HCT116 (cell line): ENCODE data around the gene SHISAL2B.

Experiments
- POLR2A ChIP-seq: IDR thresholded peaks from 2 replicates; pipeline ENCODE4 v1.7.0; 2011; ENCODE audit warnings: borderline replicate concordance; ENCODE audit not compliant: insufficient read depth, insufficient read length; ENCODE audit errors: extremely low read depth
- TCF7L2 ChIP-seq: IDR thresholded peaks from 2 replicates; pipeline ENCODE4 v1.7.0; 2011; ENCODE audit warnings: borderline replicate concordance, inconsistent platforms; ENCODE audit not compliant: insufficient read depth, insufficient read length; ENCODE audit errors: extremely low read depth
- YY1 ChIP-seq: IDR thresholded peaks from 2 replicates; pipeline ENCODE4 v1.6.1; 2011; ENCODE audit warnings: low read length, low read depth, moderate library complexity, mild to moderate bottlenecking; ENCODE audit not compliant: insufficient replicate concordance; ENCODE audit errors: extremely low read depth
- TF ChIP-seq, protein P1 (sequence below), 3 experiments: fragments of 200-600 bp in 1 of 3; sonication (generic) in 1 of 3; IDR thresholded peaks in 2 of 3; conservative IDR thresholded peaks in 1 of 3; 2 replicates each; pipeline ENCODE4 v1.5.1; 2012 to 2017; ENCODE audit warnings: low read depth in 2 of 3, low read length in 2 of 3, antibody characterized with exemption in 1 of 3, borderline replicate concordance in 1 of 3, control low read depth in 1 of 3, mild to moderate bottlenecking in 1 of 3, mixed read lengths in 1 of 3, mixed run types in 1 of 3, moderate library complexity in 1 of 3; ENCODE audit not compliant: insufficient read depth in 1 of 3
- TF ChIP-seq, protein P2 (sequence below): IDR thresholded peaks from 2 replicates; pipeline ENCODE4 v1.6.1; 2012; ENCODE audit warnings: low read depth

DNA sequence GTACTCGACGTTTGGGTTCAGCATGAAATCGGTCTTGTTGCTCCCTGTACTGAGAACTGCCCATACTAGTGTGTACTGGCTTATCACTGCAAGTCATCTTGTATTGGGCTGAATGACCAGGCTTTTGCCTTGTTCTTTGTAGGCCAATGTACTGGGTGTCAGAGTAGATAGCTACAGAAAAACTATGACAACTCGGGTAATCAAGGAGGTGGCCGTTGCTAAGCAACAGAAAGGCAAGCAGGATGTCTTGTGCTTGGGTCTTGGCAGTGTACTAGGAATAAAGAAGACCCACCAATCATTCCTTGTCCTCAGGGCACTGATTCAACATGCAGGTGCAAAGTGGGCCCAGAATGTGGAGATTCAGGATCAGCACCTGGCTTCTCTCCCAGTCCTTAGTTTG is 11.9 kb upstream of the SHISAL2B start:
- TF ChIP-seq, protein P1, sequence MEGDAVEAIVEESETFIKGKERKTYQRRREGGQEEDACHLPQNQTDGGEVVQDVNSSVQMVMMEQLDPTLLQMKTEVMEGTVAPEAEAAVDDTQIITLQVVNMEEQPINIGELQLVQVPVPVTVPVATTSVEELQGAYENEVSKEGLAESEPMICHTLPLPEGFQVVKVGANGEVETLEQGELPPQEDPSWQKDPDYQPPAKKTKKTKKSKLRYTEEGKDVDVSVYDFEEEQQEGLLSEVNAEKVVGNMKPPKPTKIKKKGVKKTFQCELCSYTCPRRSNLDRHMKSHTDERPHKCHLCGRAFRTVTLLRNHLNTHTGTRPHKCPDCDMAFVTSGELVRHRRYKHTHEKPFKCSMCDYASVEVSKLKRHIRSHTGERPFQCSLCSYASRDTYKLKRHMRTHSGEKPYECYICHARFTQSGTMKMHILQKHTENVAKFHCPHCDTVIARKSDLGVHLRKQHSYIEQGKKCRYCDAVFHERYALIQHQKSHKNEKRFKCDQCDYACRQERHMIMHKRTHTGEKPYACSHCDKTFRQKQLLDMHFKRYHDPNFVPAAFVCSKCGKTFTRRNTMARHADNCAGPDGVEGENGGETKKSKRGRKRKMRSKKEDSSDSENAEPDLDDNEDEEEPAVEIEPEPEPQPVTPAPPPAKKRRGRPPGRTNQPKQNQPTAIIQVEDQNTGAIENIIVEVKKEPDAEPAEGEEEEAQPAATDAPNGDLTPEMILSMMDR (IDR thresholded peaks at IDR 0.05 in 2 of 3, conservative IDR thresholded peaks at IDR 0.05 in 1 of 3; ENCODE audit: borderline replicate concordance in 1 of 3, insufficient read depth in 1 of 3, low read depth in 2 of 3, low read length in 2 of 3): no peak
- TF ChIP-seq, protein P2, sequence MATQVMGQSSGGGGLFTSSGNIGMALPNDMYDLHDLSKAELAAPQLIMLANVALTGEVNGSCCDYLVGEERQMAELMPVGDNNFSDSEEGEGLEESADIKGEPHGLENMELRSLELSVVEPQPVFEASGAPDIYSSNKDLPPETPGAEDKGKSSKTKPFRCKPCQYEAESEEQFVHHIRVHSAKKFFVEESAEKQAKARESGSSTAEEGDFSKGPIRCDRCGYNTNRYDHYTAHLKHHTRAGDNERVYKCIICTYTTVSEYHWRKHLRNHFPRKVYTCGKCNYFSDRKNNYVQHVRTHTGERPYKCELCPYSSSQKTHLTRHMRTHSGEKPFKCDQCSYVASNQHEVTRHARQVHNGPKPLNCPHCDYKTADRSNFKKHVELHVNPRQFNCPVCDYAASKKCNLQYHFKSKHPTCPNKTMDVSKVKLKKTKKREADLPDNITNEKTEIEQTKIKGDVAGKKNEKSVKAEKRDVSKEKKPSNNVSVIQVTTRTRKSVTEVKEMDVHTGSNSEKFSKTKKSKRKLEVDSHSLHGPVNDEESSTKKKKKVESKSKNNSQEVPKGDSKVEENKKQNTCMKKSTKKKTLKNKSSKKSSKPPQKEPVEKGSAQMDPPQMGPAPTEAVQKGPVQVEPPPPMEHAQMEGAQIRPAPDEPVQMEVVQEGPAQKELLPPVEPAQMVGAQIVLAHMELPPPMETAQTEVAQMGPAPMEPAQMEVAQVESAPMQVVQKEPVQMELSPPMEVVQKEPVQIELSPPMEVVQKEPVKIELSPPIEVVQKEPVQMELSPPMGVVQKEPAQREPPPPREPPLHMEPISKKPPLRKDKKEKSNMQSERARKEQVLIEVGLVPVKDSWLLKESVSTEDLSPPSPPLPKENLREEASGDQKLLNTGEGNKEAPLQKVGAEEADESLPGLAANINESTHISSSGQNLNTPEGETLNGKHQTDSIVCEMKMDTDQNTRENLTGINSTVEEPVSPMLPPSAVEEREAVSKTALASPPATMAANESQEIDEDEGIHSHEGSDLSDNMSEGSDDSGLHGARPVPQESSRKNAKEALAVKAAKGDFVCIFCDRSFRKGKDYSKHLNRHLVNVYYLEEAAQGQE: no peak
- no peak for TF ChIP-seq TCF7L2
- no peak for TF ChIP-seq YY1
- no peak for TF ChIP-seq POLR2A
